Peyer's patch (tissue), 4 donors: ENCODE results near the gene HM13.

Experiments used
- CTCF ChIP-seq, 6 experiments: fragments of 450-650 bp in 4 of 6; fragments of 200-600 bp in 2 of 6; sonication (generic) in 1 of 6; IDR thresholded peaks; one replicate each; pipeline ENCODE4 v1.5.1; 2017 to 2019; ENCODE audit warnings: antibody characterized with exemption in 6 of 6, mild to moderate bottlenecking in 3 of 6, moderate library complexity in 1 of 6
- POLR2A ChIP-seq, 2 donors: fragments of 450-650 bp; IDR thresholded peaks; one replicate each; pipeline ENCODE4 v1.5.1; 2017; ENCODE audit warnings: antibody characterized with exemption in 2 of 2, mild to moderate bottlenecking in 2 of 2, moderate library complexity in 2 of 2

- no peak for TF ChIP-seq CTCF (IDR thresholded peaks at IDR 0.05)
- TF ChIP-seq POLR2A (IDR thresholded peaks at IDR 0.05), result no peak
Observed at GRCh38 chr20:31537116-31537871, 23.1 kb downstream of the HM13 start.
